GOT3 (cell line): ENCODE data around the gene HMGCR.
"Not testable (repeated sequence)": the region's sequence is repeated elsewhere in the genome, so short reads cannot be mapped to it uniquely, and the experiment has no call there.

Experiments
- DNase-seq: peaks from one replicate; lab custom pipeline; 2025; ENCODE audit warnings: mixed read lengths; lab: John Stamatoyannopoulos, UW

HMGCR gene

DNA sequence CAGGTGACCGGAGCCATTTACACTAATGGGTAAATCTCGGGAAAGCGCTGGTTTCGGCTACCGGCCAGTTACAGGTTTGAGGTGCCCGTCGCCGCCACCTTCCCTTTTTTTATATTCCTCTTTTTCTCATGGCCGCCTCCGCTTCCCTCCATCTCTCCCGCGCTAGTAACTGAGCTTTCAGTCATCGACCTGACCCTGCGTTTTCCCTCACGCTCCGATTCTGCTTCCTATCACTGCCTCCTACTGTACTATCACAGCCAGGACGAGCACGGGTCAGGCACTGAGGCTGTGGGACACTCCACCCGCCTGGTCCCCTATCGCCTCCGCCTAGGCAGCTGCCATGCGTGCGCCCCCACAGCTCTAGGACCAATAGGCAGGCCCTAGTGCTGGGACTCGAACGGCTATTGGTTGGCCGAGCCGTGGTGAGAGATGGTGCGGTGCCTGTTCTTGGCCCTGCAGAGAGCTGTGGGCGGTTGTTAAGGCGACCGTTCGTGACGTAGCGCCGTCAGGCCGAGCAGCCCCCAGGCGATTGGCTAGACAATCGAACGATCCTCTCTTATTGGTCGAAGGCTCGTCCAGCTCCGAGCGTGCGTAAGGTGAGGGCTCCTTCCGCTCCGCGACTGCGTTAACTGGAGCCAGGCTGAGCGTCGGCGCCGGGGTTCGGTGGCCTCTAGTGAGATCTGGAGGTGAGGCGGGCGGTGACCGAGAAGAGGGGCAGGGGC, at the start of gene HMGCR:
Gene HMGCR (plus strand): TSS at position 606 of the 722 bp plus-strand sequence. CDS start 5,386 bp downstream, outside the sequence.
- peak; percentile 92 for DNase-seq

DNA sequence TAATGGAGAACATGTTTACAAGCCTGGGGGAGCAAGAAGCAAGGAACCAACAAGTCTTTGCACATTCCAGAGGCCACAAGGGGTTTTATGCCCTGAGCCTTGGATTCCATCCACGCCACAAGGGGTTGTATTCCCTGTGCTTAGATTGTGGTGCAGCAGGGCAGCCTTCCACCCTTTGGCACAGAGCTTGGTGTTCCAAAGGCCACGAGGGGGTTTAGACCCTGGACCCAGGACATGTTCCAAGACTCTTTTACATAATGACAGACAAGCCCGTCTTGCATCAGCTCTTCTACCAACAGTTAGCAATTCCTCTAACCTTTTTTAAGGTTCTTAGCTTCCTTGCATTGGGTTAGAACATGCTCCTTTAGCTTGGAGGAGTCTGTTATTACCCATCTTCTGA, 45.2 kb upstream of the HMGCR start:
- DNase-seq, result not testable (repeated sequence)

DNA sequence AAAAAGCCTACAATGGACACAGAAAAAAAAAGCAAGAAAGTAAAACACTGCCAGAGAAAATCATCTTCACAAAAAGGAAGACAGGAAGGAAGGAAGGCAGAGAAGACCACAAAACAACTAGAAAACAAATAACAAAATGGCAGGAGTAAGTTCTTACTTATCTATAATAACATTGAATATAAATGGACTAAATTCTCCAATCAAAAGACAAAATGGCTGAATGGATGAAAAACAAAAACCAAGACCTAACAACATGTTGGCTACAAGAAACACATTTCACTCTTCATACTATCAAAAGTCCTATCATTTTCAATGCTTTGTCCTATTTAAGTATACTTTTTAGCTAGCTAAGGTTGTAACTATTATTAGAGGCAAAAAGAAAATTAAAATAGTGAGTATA, 36.9 kb upstream of the HMGCR start:
- DNase-seq, result no peak

DNA sequence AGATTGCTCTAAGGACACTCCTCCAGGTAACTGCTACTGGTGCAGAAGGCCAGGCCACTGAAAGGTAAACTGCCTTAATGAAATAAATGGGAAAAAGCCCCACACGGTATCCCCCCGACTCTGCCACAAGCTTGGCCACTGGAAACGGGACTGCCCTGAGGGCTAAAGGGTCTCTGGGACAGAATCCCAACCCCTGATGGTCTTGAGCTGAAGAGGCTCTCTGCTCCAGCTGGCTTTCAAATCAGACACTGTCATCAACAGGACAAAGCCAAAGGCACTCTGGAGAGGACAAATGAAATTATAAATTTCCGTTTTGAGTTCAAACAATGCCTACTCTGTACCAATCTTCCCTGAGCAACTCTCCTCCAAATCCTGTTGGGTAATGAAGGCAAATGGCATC, 33.6 kb upstream of the HMGCR start:
- DNase-seq, result no peak

DNA sequence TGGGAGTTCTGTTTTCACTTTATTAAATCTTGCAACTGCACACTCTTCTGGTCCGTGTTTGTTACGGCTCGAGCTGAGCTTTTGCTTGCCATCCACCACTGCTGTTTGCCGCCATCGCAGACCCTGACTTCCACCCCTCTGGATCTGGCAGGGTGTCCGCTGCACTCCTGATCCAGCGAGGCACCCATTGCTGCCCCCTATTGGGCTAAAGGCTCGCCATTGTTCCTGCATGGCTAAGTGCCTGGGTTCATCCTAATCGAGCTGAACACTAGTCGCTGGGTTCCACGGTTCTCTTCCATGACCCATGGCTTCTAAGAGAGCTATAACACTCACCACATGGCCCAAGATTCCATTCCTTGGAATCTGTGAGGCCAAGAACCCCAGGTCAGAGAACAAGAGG, 32.5 kb upstream of the HMGCR start:
- DNase-seq, result not testable (repeated sequence)

DNA sequence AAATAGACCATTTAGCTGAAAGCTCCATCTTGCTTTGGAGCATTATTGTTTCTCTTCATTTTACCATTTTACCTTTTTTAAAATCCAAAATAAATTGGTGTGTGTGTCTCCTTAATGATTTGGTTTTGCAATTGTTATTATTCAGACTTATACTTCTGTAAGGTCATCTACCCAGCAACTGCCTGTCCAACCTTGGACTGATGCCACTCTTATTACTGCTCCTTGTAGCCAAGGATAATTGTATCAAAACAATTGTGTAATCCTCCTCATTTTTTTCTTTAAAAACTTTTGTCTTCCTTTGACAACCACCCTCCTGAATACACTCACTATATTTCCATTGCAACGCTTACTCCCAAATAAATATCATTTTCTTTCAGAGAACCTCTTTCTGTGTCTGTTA, 30.3 kb upstream of the HMGCR start:
- no peak for DNase-seq

DNA sequence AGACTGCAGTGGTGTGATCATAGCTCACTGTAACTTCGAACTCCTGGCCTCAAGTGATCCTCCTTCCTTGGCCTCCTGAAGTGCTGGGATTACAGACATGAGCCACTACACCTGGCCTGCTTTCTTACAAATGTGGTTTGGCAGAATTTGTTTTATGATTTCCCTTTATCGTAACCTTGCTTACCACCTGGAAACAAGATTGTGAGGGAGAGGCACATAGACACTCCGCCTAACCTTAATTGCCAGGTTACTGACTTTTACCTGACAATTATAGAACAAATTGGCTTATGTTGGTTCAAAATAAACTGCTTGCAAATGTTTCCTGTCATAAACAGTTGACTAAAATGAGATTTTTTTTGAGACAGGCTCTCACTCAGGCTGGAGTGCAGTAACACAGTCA, 26.8 kb upstream of the HMGCR start:
- no peak for DNase-seq

DNA sequence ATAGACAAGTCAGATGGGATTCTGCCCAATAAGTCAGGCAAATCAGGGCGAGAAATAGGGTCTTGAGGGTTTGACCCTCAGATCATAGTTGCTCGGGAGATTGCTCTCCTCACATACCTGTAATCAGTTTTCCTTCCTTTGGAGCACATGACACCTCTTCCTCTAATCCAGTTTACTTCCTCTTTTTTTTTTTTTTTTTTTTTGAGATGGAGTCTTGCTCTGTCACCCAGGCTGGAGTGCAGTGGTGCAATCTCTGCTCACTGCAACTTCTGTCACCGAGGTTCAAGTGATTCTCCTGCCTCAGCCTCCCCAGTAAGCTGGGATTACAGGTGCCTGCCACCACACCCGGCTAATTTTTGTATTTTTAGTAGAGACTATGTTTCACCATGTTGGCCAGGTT, 17.9 kb upstream of the HMGCR start:
- DNase-seq, result not testable (repeated sequence)

DNA sequence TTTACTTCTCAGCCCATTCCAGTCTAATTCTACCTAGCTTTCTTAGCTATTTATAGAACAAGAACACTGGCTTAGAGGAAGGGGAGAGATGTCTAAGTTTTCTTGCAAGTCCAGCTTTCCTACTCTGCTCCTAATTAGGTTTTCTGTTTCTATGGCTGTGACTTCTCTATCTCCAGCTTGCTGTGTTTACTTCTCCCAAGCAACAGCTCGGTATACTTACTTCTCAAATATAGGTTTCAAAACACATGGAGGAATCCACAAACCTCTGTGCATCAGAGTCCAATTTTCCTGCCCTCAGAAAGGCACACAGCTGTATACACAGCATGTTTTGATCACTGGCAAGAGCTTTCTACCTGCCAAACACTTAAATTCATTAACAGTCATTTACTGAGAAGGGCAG, 17.4 kb upstream of the HMGCR start:
- no peak for DNase-seq

DNA sequence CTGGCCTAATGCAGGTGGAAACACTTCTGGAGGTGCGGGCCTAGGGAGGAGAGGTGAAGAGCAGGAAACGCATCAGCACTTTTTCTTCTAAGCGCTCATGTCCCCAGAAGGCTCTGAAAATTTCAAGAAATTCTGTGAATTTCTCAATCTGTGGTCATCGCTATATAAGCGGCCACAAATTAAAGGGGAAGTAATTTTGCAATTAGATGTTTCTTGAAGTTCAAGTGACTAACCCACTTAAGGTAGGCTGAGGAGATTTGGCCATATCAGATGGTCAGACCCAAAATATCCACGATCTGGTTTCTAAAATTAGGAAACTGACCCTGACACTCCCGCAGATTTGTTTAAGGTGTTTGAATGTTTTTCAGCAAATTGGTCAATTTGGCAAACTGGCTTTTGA, 16.6 kb upstream of the HMGCR start:
- DNase-seq, result no peak

DNA sequence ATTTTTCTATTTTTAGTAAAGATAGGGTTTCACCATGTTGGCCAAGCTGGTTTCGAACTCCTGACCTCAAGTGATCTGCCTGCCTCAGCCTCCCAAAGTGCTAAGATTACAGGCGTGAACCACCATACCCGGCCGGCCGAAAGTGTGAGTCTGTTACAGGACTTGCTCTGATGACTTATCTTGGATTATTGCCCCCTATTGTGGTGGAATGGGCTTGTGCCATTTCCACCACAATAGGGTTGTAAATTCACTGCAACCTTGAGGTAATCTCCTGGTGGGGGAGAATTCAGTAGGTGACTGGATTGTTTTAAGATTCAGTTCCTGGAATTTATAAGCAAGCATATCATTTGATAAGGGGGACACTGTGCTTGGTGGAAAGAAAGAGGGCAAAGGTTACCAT, 15.0 kb upstream of the HMGCR start:
- no peak for DNase-seq

DNA sequence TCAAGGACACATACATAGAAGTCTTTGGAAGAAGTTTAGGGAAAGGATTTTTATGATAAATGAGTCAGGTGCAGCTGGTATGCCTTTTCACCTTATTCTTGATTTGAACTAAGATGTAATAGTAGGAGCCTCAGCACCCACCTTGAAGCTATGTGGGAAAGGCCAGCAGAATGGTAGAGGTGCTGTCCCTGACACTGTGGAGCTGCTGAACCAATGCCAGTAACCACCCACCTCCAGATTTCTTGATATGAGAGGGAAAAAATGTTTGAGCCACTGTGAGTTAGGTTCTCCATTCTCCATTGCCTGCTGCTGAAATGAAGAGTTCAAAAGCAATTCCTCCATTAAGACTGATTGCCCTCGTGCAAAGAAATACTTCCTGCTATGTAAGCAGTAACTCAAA, 12.2 kb upstream of the HMGCR start:
- DNase-seq, result no peak

DNA sequence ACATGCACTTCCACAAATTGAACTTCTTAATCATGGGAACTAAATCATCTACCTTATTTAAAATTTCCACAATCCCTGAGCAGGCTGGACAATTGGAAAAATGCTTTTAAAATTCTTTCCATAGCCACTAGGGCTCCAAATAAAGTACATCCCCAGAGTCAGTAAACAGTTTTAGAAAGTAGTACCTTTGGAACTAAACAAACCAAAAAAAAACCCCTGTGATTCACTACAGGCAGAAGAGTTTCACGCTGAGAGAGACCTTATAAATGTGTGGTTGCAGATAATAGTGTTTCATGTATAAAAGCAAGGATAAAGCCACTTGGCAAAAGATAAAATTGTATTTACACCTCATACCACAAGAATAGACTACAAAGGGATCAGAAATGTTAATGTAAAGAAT, 11.8 kb upstream of the HMGCR start:
- DNase-seq, result no peak

DNA sequence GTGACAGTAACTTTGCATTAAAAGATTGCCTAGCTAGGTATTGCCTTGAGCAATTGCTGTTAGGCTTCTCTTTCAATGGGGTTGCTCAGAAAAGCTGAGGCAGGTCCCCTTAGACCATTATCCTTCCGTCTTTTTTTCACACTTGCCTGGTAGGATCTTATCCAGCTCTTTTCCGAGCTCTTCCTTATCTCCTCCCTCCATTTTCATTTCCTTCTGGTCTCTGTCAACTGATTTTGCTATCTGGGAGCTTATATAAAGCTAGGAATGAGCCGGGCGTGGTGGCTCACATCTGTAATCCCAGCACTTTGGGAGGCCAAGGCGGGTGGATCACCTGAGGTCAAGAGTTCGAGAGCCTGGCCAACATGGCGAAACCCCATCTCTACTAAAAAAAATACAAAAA, 6.6 kb upstream of the HMGCR start:
- no peak for DNase-seq

DNA sequence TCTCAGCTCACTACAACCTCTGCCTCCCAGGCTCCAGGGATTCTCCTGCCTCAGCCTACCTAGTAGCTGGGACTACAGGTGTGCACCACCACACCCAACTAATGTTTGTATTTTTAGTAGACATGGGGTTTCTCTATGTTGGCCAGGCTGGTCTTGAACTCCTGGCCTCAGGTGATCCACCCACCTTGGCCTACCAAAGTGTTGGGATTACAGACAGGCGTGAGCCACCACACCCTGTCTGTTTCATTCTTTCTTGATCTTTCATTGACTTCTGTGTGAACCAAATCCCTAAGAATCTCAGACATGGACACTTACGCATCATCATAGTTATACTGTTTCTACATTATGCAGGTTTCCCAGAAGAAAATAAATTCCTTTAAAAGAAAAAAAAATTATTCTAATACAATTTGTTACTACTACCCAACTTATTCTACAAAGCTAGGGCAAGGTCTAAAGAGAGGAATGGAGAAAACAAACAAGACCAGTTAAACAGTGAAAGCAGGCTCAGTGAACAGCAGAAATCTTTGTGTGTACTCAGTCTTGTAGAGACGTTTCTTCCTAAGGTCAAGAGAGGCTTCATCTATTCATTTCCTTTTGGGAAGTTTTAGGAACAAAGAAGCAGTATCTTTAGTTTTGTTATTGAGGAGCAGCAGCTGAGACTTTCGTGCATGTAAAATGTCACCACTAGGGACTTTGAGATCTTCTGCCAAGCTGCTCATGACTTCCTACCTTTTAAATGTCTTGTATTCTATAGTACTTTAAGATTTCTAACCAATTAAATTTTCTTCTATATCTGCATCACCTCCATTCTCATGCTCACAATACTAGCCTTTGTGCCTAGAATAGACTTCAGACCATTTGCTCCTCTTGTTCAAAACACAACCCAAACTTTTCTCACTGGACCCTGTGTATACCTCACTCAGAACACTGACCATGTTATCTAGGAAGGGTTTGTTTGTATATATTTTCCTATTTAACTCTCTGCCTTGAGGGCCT, 5.6 kb upstream of the HMGCR start:
- no peak for DNase-seq

DNA sequence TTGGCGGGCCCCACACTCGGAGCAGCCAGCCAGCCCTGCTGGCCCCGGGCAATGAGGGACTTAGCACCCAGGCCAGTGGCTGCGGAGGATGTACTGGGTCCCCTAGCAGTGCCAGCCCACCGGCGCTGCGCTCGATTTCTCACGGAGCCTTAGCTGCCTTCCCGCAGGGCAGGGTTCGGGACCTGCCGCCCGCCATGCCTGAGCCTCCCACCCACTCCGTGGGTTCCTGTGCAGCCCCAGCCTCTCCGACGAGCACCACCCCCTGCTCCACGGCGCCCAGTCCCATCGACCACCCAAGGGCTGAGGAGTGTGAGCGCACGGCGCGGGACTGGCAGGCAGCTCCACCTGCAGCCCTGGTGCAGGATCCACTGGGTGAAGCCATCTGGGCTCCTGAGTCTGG, 3.3 kb upstream of the HMGCR start:
- not testable (repeated sequence) for DNase-seq

DNA sequence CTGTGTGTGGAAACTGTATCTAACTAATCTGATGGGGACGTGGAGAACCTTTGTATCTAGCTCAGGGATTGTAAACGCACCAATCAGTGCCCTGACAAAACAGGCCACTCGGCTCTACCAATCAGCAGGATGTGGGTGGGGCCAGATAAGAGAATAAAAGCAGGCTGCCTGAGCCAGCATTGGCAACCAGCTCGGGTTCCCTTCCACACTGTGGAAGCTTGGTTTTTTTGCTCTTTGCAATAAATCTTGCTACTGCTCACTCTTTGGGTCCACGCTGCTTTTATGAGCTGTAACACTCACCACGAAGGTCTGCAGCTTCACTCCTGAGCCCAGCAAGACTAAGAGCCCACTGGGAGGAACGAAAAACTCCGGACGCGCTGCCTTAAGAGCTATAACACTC, 2.6 kb upstream of the HMGCR start:
- not testable (repeated sequence) for DNase-seq

DNA sequence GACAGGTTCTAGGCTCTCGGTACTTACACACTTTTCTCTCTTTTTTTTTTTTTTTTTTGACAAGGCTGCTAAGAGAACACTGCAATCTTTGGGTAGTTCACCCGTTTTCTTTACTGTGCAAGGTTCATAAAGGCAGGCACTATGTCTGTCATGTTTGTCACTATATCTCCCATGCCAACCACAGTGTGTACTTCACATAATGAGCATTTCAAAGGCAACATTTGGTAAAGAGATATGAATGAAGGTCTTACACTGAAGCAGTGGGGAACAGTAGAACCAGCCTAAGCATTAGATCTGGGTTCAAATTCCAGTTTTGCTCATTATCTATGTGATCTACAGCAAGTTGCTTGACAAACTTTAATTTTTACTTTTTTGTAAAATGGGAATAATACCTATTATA, 1.5 kb upstream of the HMGCR start:
- DNase-seq, result no peak

DNA sequence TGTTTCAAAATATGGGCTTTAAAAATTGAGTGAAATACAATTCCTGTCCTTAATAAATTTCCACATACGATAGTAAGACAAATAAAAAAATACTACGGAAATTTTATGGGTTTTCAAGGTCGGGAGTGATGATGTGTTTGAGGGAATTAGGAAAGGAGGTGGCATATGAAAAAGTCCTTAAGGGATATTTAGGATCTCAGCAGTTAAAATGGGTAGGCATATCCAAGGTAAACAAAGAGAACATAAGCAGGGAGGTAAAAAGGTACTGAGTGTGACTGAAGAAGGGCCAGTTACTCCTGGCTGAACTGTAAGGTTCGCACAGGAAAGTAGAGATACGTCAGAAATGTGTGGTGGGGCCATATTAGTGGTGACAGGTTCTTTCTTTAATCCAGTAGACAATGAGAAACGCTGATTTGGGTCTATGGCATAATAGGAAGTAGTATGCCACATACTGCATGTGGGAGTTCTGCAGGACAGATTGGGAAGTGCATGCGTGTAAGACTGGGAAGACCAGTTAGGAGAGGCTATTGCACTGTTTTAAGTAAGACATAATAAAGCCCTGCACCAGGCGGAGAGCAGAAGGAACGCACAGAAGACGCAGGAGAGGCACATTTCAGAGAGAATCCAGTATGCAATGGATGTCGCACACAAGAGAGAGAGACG, 937 bp upstream of the HMGCR start:
- DNase-seq, result no peak

DNA sequence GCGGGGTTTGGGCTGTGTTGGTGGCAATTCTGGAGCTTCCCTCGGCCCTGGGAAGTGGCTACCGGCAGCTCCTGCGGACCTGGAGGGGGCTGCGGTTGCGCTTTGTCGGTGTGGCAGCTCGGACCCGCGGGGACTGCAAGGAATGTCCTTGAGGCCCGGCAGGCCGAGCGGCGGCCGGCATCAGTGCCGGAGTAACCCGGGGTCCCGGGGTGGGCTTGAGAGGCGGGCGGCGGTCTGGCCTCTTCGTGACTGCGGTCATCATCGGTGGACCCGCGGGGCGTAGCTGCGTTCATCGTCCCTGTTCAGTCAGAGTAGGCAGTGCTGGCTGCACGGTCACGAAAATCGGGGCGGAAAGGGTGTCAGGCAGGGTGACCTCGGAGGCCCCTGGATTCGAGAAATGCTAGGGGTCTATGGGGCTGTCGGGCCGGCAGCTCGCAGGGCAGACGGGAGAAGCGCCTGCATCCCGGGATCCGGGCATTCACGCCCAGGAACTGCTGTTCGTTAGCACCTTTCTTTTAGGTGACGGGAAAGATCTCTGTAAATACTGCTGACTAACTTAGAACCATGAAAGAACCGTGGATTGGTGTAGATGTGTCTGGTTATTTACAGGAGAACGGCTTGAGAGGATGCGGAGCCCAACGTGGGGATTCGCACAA, 474 bp downstream of the HMGCR start:
- DNase-seq, result no peak

DNA sequence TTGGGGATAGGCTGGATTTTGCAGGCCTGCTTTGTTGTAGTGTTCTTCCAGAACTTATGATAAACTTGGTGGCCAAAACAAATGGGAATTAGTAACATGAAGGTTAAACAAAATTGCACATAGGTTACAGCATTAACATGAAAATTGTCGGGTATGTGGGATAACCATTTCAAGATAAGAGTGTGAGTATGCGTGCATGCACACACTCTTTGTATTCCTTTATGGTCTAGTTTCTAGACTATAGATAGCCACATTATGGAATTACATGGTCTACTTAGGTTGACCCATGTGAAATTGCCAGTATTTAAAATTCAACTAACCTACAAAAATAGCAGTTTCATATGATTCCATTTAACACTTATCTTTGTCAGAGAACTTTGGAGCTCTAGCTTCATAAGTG, 1.4 kb downstream of the HMGCR start:
- no peak for DNase-seq
